ENCODE results near the gene CEND1.
A peak's percentile ranks its signal among the peaks of the same experiment; 100 is the strongest.

CEND1 gene

DNA sequence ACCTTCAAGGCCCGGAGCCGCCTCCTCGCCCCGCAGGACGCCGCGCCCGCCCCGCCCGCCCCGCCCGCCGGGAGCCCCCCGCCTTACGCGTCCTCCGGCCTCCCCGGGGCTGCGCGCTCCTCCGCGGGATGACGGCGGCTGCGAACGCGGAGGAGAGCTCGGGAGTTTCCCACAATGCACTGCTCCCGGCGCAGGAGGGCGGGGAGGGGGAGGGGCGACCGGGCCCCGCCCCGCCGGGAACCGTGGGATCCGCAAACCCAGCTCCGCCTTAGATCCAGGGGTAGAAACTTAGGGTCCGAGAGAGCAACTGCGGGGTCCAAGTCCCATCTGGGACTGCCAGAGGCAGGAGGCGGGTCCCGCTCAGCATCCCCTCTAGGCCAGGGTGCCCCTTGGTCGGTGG lies at the start of gene CEND1:
Gene CEND1, minus strand, starts transcription at position 148 of the 400 bp plus-strand sequence. CDS start 1,514 bp downstream, outside the sequence.
- Mint-ChIP-seq H3K9me3 (no peaks in the 10 kb centered on the region), H3K4me3 (peak within 1 kb of the TSS; percentile 25), H3K4me1 (no peaks in the 10 kb centered on the region), H3K27ac (no peak within 1 kb of the TSS), H3K36me3 (peaks cover 35% of the 10 kb centered on the region)
- ATAC-seq = peak; percentile 44
- DNase-seq (ENCODE audit: low spot score in 2 of 2) = no peak

DNA sequence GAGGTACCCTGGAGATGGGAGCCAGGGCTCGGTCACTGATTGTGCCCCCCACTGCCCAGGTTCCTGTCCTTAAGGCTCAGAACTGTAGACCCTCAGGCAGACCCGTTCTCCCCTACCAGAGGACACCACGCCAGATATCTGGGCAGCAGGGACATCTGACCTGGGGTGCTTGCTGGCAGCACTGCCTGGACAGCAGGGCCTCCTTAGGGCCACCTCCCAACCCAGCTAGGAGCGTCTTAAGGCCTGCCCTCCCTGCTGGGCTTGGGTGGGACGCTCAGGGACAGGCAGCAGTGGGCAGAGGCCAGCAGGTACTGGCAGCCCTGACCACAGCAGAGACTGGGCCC lies 49.4 kb upstream of the CEND1 start:
- no peak for ATAC-seq
- Mint-ChIP-seq H3K27ac (no peak overlapping the region), H3K36me3 (peaks cover 41% of the 10 kb centered on the region), H3K4me3 (no peak overlapping the region), H3K4me1 (peaks cover 34% of the 10 kb centered on the region), H3K9me3 (no peaks in the 10 kb centered on the region)
- no peak for DNase-seq (ENCODE audit: low spot score in 2 of 2)

DNA sequence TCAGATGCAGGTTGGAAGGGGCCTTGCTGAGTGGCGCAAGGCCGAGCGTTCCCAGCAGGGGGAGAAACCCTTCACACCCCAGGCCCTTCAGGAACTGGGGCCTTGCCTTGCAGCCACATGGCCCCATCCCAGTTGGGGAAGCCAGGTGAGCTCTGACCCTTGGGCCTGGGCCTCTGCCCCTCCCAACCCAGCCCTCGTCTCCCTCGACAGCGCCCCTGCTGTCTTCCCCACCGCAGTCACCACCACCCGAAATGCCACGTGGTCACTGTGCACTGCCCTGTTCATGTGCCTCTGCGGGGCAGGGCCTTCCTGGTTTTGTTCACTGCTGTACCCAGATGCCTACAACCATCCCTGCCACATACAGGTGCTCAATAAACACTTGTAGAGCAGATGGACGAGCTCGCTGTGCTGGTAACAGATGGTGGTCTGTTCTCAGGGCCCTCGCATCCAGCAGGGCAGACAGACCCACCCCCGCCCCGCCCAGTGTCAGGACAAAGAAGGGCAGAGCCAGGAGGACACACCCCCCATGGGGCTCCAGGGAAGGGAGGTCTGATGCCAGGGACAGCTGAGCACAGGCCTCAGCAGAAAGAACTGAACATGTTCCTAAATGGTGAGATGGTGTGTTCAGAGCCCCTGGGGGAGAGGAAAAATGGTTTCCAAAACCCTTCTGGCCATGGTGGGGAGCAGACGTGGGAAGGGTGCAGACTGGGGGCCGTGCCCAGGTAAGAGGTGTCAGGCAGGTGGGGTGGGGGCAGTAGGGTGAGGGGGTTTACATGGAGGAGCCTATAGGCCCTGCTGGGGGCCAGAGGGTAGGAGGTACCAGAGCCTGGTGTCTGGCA lies 48.8 kb upstream of the CEND1 start:
- Mint-ChIP-seq H3K27ac (no peak overlapping the region), H3K36me3 (peaks cover 41% of the 10 kb centered on the region), H3K4me3 (no peak overlapping the region), H3K9me3 (no peaks in the 10 kb centered on the region), H3K4me1 (peaks cover 37% of the 10 kb centered on the region)
- DNase-seq (ENCODE audit: low spot score in 2 of 2) (no peak), ATAC-seq (no peak)

DNA sequence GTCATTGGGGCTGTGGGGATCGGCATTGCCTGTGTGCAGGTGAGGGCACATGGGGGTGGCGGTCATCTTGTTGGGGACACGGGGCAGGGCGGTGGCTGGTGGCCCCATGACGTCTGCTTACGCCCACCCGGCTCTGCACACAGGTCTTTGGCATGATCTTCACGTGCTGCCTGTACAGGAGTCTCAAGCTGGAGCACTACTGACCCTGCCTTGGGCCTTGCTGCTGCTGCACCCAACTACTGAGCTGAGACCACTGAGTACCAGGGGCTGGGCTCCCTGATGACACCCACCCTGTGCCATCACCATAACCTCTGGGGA lies 48.1 kb upstream of the CEND1 start:
- Mint-ChIP-seq H3K36me3 (peaks cover 41% of the 10 kb centered on the region), H3K9me3 (no peaks in the 10 kb centered on the region), H3K4me1 (peaks cover 32% of the 10 kb centered on the region), H3K27ac (no peak overlapping the region), H3K4me3 (no peak overlapping the region)
- DNase-seq (ENCODE audit: low spot score in 2 of 2) (no peak), ATAC-seq (no peak)

DNA sequence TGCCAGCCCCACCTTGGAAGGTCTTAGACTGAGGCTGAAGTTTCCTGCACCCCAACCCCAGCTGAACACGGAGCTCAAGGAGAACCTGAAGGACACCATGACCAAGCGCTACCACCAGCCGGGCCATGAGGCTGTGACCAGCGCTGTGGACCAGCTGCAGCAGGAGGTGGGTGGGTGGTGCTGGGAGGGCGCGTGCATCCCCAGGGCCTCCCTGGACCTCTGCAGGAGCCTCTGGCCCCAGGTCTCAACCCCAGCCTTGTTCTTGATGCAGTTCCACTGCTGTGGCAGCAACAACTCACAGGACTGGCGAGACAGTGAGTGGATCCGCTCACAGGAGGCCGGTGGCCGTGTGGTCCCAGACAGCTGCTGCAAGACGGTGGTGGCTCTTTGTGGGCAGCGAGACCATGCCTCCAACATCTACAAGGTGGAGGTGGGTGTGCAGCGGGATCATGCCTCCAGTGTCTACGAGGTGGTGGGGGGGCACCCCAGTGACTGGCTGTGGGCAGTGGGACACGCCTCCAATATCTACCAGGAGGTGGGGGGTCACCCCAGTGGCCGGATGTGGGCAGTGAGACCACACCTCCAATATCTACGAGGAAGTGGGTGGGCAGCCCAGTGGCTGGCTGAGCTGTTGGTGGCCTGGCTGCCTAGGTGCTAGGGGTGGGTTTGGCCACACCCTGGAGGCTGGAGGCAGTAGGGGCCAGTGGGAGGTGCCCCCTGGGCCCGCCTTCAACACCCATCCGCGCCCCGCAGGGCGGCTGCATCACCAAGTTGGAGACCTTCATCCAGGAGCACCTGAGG lies 47.5 kb upstream of the CEND1 start:
- ATAC-seq = no peak
- no peak overlapping the region for H3K27ac Mint-ChIP-seq

DNA sequence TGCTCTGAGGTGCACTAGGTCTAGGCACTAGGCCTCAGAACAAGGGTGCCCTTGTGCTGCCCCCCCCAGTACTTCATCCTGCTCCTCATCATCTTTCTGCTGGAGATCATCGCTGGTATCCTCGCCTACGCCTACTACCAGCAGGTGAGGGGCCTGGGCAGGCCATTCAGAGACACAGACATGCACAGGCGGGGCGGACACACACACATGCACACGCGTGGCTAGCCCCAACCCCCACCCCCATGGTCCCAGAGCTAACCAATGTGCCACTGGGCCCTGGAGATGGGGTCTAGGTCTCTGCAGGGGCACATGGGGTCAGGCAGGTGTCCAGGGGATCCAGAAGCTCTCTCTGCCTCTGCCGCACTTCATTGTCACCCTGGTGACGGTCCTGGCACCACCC lies 46.8 kb upstream of the CEND1 start:
- Mint-ChIP-seq H3K27ac (no peak overlapping the region), H3K4me3 (no peak overlapping the region), H3K4me1 (peaks cover 32% of the 10 kb centered on the region), H3K9me3 (no peaks in the 10 kb centered on the region), H3K36me3 (peaks cover 41% of the 10 kb centered on the region)
- ATAC-seq (no peak), DNase-seq (ENCODE audit: low spot score in 2 of 2) (no peak)

More for the DNA sequence above, 47.5 kb upstream of the CEND1 start:
- peaks cover 32% of the 10 kb centered on the region for H3K4me1 Mint-ChIP-seq
- no peaks in the 10 kb centered on the region for H3K9me3 Mint-ChIP-seq
- H3K4me3 Mint-ChIP-seq = no peak overlapping the region
- peaks cover 41% of the 10 kb centered on the region for H3K36me3 Mint-ChIP-seq
- DNase-seq (ENCODE audit: low spot score in 2 of 2) = no peak

DNA sequence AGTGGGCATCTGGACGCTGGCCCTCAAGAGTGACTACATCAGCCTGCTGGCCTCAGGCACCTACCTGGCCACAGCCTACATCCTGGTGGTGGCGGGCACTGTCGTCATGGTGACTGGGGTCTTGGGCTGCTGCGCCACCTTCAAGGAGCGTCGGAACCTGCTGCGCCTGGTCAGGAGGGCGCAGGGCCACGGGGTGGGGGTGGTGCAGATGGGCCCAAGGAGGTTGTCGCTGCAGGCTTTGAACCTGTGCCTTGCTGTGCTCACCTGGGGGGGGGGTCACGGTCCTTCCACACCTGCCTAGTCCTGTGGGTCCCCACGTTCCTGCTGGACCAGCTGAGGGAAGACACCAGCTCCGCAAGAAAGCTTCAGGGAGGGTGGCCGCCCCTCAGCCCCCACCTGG lies 46.4 kb upstream of the CEND1 start:
- ATAC-seq (no peak), DNase-seq (ENCODE audit: low spot score in 2 of 2) (no peak)
- H3K36me3 Mint-ChIP-seq = peaks cover 38% of the 10 kb centered on the region
- H3K4me3 Mint-ChIP-seq = no peak overlapping the region
- H3K27ac Mint-ChIP-seq = no peak overlapping the region
- H3K9me3 Mint-ChIP-seq = no peaks in the 10 kb centered on the region
- H3K4me1 Mint-ChIP-seq = peaks cover 30% of the 10 kb centered on the region

DNA sequence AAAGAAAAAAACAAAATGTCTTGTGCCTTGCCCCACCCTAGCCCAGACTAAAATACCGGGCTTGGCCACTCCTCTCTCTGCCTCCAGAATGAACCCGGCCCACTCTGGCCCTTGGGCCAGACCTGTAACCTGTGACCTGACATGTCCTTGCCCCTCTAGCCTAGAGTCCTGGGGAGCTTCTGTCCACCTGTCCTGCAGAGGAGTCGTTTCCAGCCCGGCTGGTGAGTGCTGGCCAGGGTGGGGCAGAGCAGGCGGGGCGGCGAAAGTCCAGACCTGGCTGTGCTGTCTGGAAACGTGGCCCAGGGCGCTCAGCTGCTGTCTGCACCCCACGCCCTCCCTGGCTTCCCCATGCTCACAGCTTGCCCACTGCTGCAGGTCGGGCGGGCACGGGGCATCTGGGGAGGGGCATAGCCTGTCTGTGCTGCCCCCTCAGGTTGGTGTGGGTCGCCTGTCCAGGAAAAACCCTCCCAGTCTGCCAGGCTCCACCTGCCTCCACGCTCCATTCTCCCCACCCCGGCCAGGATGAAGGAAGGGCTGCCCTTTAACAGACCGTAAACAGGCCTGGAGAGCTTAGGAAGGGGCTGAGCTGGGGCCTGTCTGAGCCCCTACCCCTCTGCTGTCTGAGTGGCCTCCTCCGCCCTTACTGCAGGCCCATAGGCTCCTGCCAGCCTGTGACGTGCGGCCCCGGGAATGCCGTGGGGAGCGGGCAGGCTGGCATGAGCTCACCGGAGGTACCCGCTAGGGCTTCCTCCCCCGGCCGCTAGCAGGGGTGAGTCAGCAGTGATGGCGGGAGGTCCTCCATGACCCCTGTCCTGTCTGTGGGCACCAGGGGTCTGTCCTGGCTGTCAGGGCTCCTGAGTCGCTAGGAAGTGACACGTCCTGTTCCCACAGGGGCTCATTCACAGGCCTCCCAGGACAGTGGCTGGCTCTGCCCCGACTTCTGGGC lies 44.8 kb upstream of the CEND1 start:
- no peak overlapping the region for H3K27ac Mint-ChIP-seq
- peaks cover 19% of the 10 kb centered on the region for H3K4me1 Mint-ChIP-seq
- no peaks in the 10 kb centered on the region for H3K9me3 Mint-ChIP-seq
- peak overlapping the region; percentile 64 for H3K4me3 Mint-ChIP-seq
- H3K36me3 Mint-ChIP-seq = peaks cover 23% of the 10 kb centered on the region
- ATAC-seq = no peak
- DNase-seq (ENCODE audit: low spot score in 2 of 2) = no peak

DNA sequence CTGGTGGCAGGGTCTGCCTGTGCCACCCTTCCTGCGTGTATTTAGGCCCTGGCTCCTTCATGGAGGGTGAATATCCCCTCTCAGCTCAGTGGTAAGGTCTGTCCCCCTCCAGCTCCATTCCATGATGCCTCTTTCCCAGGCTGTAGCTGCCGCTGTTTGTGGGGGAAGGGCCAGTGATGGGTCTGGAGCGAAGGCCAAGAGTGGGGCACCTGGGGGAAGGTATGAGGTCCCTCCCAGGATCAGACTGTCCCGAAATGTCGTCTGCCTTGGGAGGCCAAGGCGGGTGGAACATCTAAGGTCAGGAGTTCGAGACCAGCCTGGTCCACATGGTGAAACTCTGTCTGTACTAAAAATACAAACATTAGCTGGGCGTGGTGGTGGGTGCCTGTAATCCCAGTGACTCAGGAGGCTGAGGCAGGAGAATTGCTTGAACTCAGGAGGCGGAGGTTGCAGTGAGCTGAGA lies 44.0 kb upstream of the CEND1 start:
- H3K9me3 Mint-ChIP-seq = no peaks in the 10 kb centered on the region
- no peak for DNase-seq (ENCODE audit: low spot score in 2 of 2)
- H3K4me1 Mint-ChIP-seq = peaks cover 18% of the 10 kb centered on the region
- H3K4me3 Mint-ChIP-seq = peak overlapping the region; percentile 64
- ATAC-seq = no peak
- peaks cover 16% of the 10 kb centered on the region for H3K36me3 Mint-ChIP-seq
- peak overlapping the region; percentile 37 for H3K27ac Mint-ChIP-seq

DNA sequence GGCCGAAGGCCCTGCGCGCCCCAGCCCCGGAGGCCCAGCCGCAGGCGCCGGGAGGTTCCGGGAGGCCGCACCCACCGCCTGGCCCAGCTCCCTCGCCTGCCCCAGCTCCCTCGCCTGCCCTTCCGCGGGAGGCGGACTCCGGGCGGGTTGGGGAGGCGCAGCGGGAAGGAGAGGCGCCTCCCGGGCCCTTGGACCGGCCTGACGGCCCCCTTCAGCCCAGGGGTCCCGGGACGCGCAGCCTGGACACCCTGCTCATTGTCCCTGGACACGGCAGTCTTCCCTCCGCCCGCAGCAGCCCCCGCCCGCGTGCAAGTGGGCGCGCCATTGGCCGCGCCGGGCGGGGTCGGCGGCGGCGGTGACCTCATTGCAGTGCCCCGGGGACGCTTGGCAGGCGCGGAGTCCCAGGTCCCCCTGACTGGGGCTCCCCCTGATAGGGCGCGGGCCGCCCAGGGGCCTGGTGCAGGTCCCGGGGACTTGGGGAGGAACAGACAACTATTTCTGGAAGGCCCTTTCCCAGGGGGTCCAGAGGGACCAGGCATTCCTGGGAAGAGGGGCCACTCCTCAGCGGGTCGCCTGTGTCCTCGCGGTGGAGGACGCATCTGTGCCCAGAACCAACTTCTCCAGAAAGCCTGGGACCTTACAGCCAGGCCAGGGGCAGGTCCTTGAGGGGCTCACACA lies 43.4 kb upstream of the CEND1 start:
- Mint-ChIP-seq H3K36me3 (peaks cover 11% of the 10 kb centered on the region), H3K4me1 (peaks cover 14% of the 10 kb centered on the region), H3K4me3 (peak overlapping the region; percentile 64), H3K9me3 (no peaks in the 10 kb centered on the region), H3K27ac (peak overlapping the region; percentile 37)
- ATAC-seq = peak; percentile 51
- DNase-seq (ENCODE audit: low spot score in 2 of 2) = peak in 1 of 2 donors; percentile 78

DNA sequence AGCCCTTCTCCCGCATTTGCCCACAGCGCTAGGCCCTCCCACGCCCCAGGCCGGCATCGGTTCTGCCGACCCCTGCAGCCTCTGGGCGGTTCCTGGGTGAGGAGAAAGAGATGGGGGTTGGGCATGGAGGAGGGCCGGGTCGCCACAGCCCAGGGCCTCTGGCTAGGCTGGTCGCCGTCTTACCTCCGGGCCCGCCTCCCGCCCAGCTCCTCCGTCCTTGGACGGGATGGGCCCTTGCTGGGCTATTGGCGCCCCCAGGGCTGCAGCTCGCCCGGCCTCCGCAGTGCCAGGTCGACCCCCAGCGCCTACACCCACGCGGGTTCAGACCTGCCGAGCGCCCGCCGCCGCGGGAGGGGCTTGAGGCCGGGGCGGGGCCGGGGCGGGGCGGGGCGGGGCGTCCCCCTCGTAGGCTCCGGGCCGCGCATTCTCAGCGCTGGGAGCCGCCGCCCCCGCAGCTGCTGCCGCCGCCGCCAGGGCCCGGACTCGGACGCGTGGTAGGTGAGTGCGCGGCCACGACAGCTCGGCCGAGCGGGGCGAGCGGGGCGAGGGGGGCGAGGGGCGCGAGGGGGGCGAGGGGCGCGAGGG lies 42.7 kb upstream of the CEND1 start, which contains the start of gene CD151:
Gene CD151, plus strand, starts transcription at position 424 of the 585 bp plus-strand sequence. CDS start 3,118 bp downstream, outside the sequence.
- peak within 1 kb of the TSS; percentile 37 for H3K27ac Mint-ChIP-seq
- no peaks in the 10 kb centered on the region for H3K9me3 Mint-ChIP-seq
- H3K36me3 Mint-ChIP-seq = peaks cover 9% of the 10 kb centered on the region
- H3K4me3 Mint-ChIP-seq = peak within 1 kb of the TSS; percentile 70
- peaks cover 19% of the 10 kb centered on the region for H3K4me1 Mint-ChIP-seq
- ATAC-seq (peak; percentile 64), DNase-seq (ENCODE audit: low spot score in 2 of 2) (no peak)

DNA sequence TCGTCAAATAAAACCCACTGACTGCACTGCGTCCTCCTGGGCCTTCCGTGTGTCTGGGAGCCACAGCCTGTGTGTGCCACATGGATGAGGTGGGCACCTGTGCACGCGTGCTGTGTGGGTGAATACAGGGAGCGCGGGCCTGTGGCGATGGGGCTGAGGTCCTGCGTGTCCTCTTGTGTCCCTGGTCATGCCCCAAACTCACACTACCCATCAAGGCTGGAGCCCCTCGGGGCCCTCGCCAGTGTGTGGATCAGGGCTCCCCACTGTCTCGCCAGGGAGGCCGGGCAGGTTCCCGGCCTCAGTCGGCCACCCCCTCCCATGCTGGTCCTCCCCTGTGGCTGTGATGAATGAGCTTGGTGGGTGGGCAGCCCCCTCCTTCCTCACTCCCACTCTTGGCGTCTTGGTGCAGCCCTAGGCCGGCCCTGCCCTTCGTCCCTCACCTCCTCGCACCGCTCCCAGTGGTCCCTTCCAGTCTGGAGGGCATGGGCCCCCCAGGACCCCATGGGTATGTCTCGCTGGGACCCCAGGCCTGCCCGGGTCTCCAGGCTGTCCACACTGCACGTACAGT lies 42.2 kb upstream of the CEND1 start:
- H3K27ac Mint-ChIP-seq = no peak overlapping the region
- H3K9me3 Mint-ChIP-seq = no peaks in the 10 kb centered on the region
- DNase-seq (ENCODE audit: low spot score in 2 of 2) (no peak), ATAC-seq (no peak)
- H3K4me3 Mint-ChIP-seq = peak overlapping the region; percentile 70
- H3K36me3 Mint-ChIP-seq = peaks cover 4% of the 10 kb centered on the region
- H3K4me1 Mint-ChIP-seq = peaks cover 22% of the 10 kb centered on the region

DNA sequence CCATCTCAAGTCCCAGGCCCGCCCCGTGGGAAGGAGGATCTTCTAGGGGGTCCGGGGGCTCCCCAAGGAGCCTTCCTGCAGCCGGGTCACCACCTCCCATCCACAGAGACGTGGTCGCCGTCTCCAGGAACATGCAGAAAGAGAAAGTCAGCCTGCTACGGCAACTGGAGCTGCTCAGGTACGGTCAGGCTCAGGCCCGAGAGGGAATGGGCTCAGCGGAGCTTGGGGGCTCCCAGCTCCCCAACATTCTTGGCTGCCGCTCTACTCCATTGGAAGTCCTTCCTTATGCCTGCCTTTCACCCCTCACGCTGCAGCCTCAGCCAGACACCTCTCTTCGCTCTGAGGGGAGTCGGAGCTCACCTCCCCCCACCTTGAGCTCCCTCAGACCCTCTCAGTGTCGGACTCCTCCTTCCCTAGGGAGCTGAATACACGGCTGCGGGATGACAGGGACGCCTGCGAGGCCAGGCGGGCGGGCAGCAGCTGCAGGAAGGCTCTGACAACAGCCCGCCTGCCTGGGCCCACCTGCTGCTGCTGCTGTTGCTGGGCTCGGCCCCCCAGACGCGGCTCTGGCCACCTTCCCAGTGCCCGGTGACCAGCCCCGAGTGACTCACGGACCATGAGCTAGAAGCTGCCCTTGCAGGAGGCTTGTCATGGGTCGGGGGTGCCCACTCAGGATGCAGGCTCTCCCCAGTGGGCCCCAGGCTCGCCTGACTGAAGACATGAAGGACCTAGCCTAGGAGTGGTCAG lies 41.4 kb upstream of the CEND1 start:
- no peak for ATAC-seq
- Mint-ChIP-seq H3K9me3 (no peaks in the 10 kb centered on the region), H3K4me3 (peak overlapping the region; percentile 70), H3K4me1 (peaks cover 22% of the 10 kb centered on the region), H3K36me3 (peaks cover 4% of the 10 kb centered on the region), H3K27ac (no peak overlapping the region)
- no peak for DNase-seq (ENCODE audit: low spot score in 2 of 2)

Measured in stimulated activated effector memory CD8-positive, alpha-beta T cell treated with anti-CD3 and anti-CD28 coated beads, Interleukin-12 subunit alpha, Interleukin-12 subunit beta, amount 100 ng/mL, for 72 hours (primary cell).